GM20431 (cell line): ENCODE results near the gene WASF3.
"Not testable (repeated sequence)": the region's sequence is repeated elsewhere in the genome, so short reads cannot be mapped to it uniquely, and the experiment has no call there.

Experiments
- in situ Hi-C: fragments of 300-500 bp; cut with MseI, MboI; formaldehyde crosslinking; loops from one replicate; pipeline ENCODE4 v1.15.0; 2020; ENCODE audit warnings: low sequenced_read_pairs; ENCODE audit not compliant: unreplicated experiment

The WASF3 gene

GRCh38 chr13:26698392-26699196 is 141.1 kb downstream of the WASF3 start:
- in situ Hi-C loops, result loop anchor here (10.0 kb wide), 1 partner anchor 514 kb away; no protein-coding TSS in a partner anchor

GRCh38 chr13:26699197-26699490 is 141.7 kb downstream of the WASF3 start:
- in situ Hi-C loops, result loop anchor here (10.0 kb wide), 1 partner anchor 514 kb away; no protein-coding TSS in a partner anchor

- in situ Hi-C loops, result no loop called here
These were observed 148.1 kb downstream of the WASF3 start for GRCh38 chr13:26705536-26705935.

GRCh38 chr13:26706381-26706780 is 148.9 kb downstream of the WASF3 start:
- in situ Hi-C loops, result no loop called here

GRCh38 chr13:26707122-26708006 is 149.9 kb downstream of the WASF3 start:
- in situ Hi-C loops, result no loop called here

- in situ Hi-C loops, result no loop called here
These were observed 150.5 kb downstream of the WASF3 start for GRCh38 chr13:26708007-26708297.

GRCh38 chr13:26709461-26709860 is 152.0 kb downstream of the WASF3 start:
- in situ Hi-C loops, result no loop called here

- in situ Hi-C loops, result no loop called here
These were observed 152.7 kb downstream of the WASF3 start for GRCh38 chr13:26710166-26710565.

GRCh38 chr13:26711211-26711610 is 153.7 kb downstream of the WASF3 start:
- in situ Hi-C loops, result no loop called here

GRCh38 chr13:26713341-26713740 is 155.9 kb downstream of the WASF3 start:
- in situ Hi-C loops, result no loop called here

- in situ Hi-C loops, result no loop called here
These were observed 159.5 kb downstream of the WASF3 start for GRCh38 chr13:26716984-26717383.

- in situ Hi-C loops, result no loop called here
These were observed 160.7 kb downstream of the WASF3 start for GRCh38 chr13:26718146-26718545.

- in situ Hi-C loops, result no loop called here
These were observed 161.4 kb downstream of the WASF3 start for GRCh38 chr13:26718872-26719271.

GRCh38 chr13:26719356-26719945 is 162.0 kb downstream of the WASF3 start:
- in situ Hi-C loops, result no loop called here

GRCh38 chr13:26721251-26722121 is 164.0 kb downstream of the WASF3 start:
- in situ Hi-C loops, result no loop called here

- in situ Hi-C loops, result no loop called here
These were observed 164.8 kb downstream of the WASF3 start for GRCh38 chr13:26722321-26722720.

GRCh38 chr13:26723620-26724019 is 166.1 kb downstream of the WASF3 start:
- in situ Hi-C loops, result not testable (repeated sequence)

- in situ Hi-C loops, result no loop called here
These were observed 169.2 kb downstream of the WASF3 start for GRCh38 chr13:26726684-26727083.

GRCh38 chr13:26727122-26727521 is 169.6 kb downstream of the WASF3 start:
- in situ Hi-C loops, result no loop called here

- in situ Hi-C loops, result no loop called here
These were observed 170.2 kb downstream of the WASF3 start for GRCh38 chr13:26727633-26728032.
